Epithelial cell of esophagus (primary cell): Measurements from ENCODE around the gene CLSTN3.

Source experiments
- DNase-seq: peaks from one replicate; pipeline ENCODE4 v3.0.0; 2010; ENCODE audit warnings: low read depth
- H3K4me3 ChIP-seq: 2 replicates; pipeline ENCODE4 v1.5.1; 2011; ENCODE audit warnings: mild to moderate bottlenecking, low read length, control low read depth
- TF ChIP-seq, protein P1 (sequence below): IDR thresholded peaks from 2 replicates; pipeline ENCODE4 v1.5.1; 2011; ENCODE audit warnings: low read depth, mild to moderate bottlenecking, low read length, control low read depth, inconsistent platforms; ENCODE audit not compliant: insufficient read depth; ENCODE audit errors: missing control alignments

The CLSTN3 gene

GRCh38 chr12:7150356-7150755 lies 20.2 kb downstream of the CLSTN3 start:
- no peak for DNase-seq
- TF ChIP-seq, protein P1, sequence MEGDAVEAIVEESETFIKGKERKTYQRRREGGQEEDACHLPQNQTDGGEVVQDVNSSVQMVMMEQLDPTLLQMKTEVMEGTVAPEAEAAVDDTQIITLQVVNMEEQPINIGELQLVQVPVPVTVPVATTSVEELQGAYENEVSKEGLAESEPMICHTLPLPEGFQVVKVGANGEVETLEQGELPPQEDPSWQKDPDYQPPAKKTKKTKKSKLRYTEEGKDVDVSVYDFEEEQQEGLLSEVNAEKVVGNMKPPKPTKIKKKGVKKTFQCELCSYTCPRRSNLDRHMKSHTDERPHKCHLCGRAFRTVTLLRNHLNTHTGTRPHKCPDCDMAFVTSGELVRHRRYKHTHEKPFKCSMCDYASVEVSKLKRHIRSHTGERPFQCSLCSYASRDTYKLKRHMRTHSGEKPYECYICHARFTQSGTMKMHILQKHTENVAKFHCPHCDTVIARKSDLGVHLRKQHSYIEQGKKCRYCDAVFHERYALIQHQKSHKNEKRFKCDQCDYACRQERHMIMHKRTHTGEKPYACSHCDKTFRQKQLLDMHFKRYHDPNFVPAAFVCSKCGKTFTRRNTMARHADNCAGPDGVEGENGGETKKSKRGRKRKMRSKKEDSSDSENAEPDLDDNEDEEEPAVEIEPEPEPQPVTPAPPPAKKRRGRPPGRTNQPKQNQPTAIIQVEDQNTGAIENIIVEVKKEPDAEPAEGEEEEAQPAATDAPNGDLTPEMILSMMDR = no peak
- no peak overlapping the region for H3K4me3 ChIP-seq

GRCh38 chr12:7150841-7151240 lies 20.7 kb downstream of the CLSTN3 start:
- TF ChIP-seq, protein P1 = no peak
- H3K4me3 ChIP-seq = no peak overlapping the region
- DNase-seq = no peak

- no peak overlapping the region for H3K4me3 ChIP-seq
- no peak for DNase-seq
- TF ChIP-seq, protein P1 = no peak
Measured at GRCh38 chr12:7151532-7151931, 21.4 kb downstream of the CLSTN3 start.

DNA sequence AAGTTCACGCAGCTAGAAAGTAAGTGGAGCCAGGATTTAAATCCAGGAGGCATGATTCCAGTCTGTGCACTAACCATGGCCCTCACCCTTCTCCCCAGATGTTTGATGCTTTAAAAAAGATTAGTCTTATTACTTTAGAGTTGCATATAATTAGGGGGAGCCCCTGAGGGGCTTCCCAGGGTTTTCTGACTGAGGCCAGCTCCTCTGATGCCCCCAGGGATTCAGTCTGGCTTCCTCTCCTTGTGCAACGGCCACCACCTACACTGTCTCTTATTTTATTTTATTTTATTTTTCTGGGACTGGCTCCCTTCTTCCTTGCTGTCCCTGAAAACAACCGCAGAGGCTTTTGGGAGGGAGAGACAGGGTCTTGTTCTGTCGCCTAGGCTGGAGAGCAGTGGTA lies 22.6 kb downstream of the CLSTN3 start:
- H3K4me3 ChIP-seq = no peak overlapping the region
- no peak for DNase-seq
- TF ChIP-seq, protein P1 = no peak

DNA sequence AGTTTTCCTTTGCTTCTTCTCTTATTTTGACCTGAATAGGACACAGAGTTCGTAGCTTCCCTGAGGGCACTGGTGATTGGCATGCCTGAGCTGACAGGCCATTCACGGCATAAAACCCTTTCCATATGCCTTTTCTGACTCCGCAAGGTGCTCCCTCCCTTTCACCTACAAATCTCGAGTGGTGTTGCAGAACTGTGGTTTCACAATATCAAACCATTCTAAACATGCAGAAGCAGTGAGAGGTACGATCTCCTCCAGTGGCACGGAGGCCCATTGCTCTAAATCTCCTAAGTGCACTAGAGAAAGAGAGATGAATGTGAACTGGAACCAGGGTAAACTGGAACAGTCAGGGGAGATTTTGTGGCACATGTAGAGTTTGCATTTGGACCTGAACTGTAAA lies 23.9 kb downstream of the CLSTN3 start:
- no peak overlapping the region for H3K4me3 ChIP-seq
- no peak for DNase-seq
- TF ChIP-seq, protein P1 = no peak

DNA sequence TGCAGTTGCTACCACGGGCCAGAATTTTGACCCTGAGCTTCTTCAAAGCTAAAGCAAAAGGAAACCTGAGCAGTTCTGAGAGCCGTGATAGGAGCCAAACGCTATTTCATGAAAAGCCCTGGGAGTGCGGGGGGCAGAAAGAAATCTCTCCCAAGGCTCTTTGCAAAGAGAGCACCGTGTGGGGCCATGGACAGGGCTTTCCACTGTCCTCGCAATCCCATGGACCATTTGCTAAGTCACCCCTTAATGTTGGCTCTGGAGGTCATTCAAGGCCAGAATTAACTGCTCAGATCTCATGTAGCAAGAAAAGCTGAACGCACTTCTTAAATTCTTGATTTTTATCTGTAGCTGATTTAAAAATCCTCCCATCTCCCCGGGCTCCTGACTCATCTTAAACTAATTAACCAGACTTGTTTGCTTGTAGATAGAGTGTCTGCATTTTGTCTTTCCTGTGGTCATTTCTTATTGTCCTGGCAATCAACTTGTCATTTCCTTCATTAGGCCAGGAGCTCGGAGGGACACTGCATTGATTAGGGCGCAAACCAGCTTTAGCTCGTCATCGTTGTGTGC lies 24.8 kb downstream of the CLSTN3 start:
- TF ChIP-seq, protein P1 = no peak
- no peak for DNase-seq
- no peak overlapping the region for H3K4me3 ChIP-seq

- TF ChIP-seq, protein P1 = no peak
- DNase-seq = peak; percentile 86
- H3K4me3 ChIP-seq = no peak overlapping the region
Measured at GRCh38 chr12:7155471-7156034, 25.4 kb downstream of the CLSTN3 start.
